Skeletal muscle cell (primary cell): Measurements from ENCODE around the gene MAMDC2.
A peak's percentile ranks its signal among the peaks of the same experiment; 100 is the strongest.
"Not testable (repeated sequence)": the region's sequence is repeated elsewhere in the genome, so short reads cannot be mapped to it uniquely, and the experiment has no call there.

ENCODE experiments used
- DNase-seq: peaks from one replicate; pipeline ENCODE4 v3.0.0-alpha.2; 2010; ENCODE audit warnings: low read depth
- H3K4me3 ChIP-seq: 2 replicates; pipeline ENCODE4 v1.5.1; 2011; ENCODE audit warnings: low read depth, mild to moderate bottlenecking, control low read depth, low read length, moderate library complexity

The MAMDC2 gene

GRCh38 chr9:70035691-70036090 is 8.0 kb upstream of the MAMDC2 start:
- H3K4me3 ChIP-seq = no peak overlapping the region
- no peak for DNase-seq

- no peak for DNase-seq
- H3K4me3 ChIP-seq = no peak overlapping the region
Observed at GRCh38 chr9:70036641-70037040, 7.0 kb upstream of the MAMDC2 start.

- not testable (repeated sequence) for DNase-seq, H3K4me3 ChIP-seq
Observed at GRCh38 chr9:70038171-70038621, 5.5 kb upstream of the MAMDC2 start.

- no peak for DNase-seq
- no peak overlapping the region for H3K4me3 ChIP-seq
Observed at GRCh38 chr9:70040376-70040903, 3.2 kb upstream of the MAMDC2 start.

- H3K4me3 ChIP-seq = peak overlapping the region; percentile 61
- no peak for DNase-seq
Observed at GRCh38 chr9:70042461-70043215, 1.0 kb upstream of the MAMDC2 start.

- no peak for DNase-seq
- peak overlapping the region; percentile 61 for H3K4me3 ChIP-seq
Observed at GRCh38 chr9:70043285-70043684, 363 bp upstream of the MAMDC2 start.

- DNase-seq = no peak
- peak overlapping the region; percentile 61 for H3K4me3 ChIP-seq
Observed at GRCh38 chr9:70044490-70045307, 1.1 kb downstream of the MAMDC2 start.

- peak overlapping the region; percentile 61 for H3K4me3 ChIP-seq
- no peak for DNase-seq
Observed at GRCh38 chr9:70045452-70045851, 1.8 kb downstream of the MAMDC2 start.

GRCh38 chr9:70046274-70047070 is 2.8 kb downstream of the MAMDC2 start:
- no peak for DNase-seq
- H3K4me3 ChIP-seq = peak overlapping the region; percentile 5

GRCh38 chr9:70049236-70049635 is 5.6 kb downstream of the MAMDC2 start:
- no peak for DNase-seq
- no peak overlapping the region for H3K4me3 ChIP-seq

GRCh38 chr9:70049672-70050271 is 6.1 kb downstream of the MAMDC2 start:
- no peak for DNase-seq

GRCh38 chr9:70052768-70053167 is 9.1 kb downstream of the MAMDC2 start:
- H3K4me3 ChIP-seq = no peak overlapping the region
- DNase-seq = no peak

More at GRCh38 chr9:70049672-70050271, 6.1 kb downstream of the MAMDC2 start:
- no peak overlapping the region for H3K4me3 ChIP-seq

- no peak for DNase-seq
- no peak overlapping the region for H3K4me3 ChIP-seq
Observed at GRCh38 chr9:70053864-70054263, 10.2 kb downstream of the MAMDC2 start.

GRCh38 chr9:70054521-70054920 is 10.9 kb downstream of the MAMDC2 start:
- DNase-seq = no peak
- H3K4me3 ChIP-seq = no peak overlapping the region

GRCh38 chr9:70055406-70056210 is 12.0 kb downstream of the MAMDC2 start:
- no peak overlapping the region for H3K4me3 ChIP-seq
- DNase-seq = no peak

- DNase-seq = no peak
- H3K4me3 ChIP-seq = no peak overlapping the region
Observed at GRCh38 chr9:70056211-70056944, 12.7 kb downstream of the MAMDC2 start.

GRCh38 chr9:70058569-70059116 is 15.0 kb downstream of the MAMDC2 start:
- H3K4me3 ChIP-seq = no peak overlapping the region
- DNase-seq = no peak
